Measurements from ENCODE around the gene CEACAM7.

The CEACAM7 gene

GRCh38 chr19:41699968-41700323 is 11.9 kb upstream of the CEACAM7 start:
- no peak for DNase-seq

- no peak for DNase-seq
Observed at GRCh38 chr19:41699231-41699967, 11.3 kb upstream of the CEACAM7 start.

GRCh38 chr19:41698746-41699230 is 10.7 kb upstream of the CEACAM7 start:
- no peak for DNase-seq

GRCh38 chr19:41697198-41697855 is 9.3 kb upstream of the CEACAM7 start:
- no peak for DNase-seq

GRCh38 chr19:41696402-41697197 is 8.5 kb upstream of the CEACAM7 start:
- no peak for DNase-seq

GRCh38 chr19:41695745-41696144 is 7.7 kb upstream of the CEACAM7 start:
- DNase-seq, result no peak

GRCh38 chr19:41694831-41695635 is 7.0 kb upstream of the CEACAM7 start:
- no peak for DNase-seq

- no peak for DNase-seq
Observed at GRCh38 chr19:41694196-41694595, 6.1 kb upstream of the CEACAM7 start.

GRCh38 chr19:41691268-41691970 is 3.3 kb upstream of the CEACAM7 start:
- DNase-seq, result peak; percentile 28

GRCh38 chr19:41690801-41691065 is 2.7 kb upstream of the CEACAM7 start:
- DNase-seq, result no peak

GRCh38 chr19:41689993-41690800 is 2.1 kb upstream of the CEACAM7 start:
- no peak for DNase-seq

- no peak for DNase-seq
Observed at GRCh38 chr19:41688687-41689086, 617 bp upstream of the CEACAM7 start.

- DNase-seq, result no peak
Observed at GRCh38 chr19:41687419-41687818, 651 bp downstream of the CEACAM7 start.

GRCh38 chr19:41682437-41682836 is 5.6 kb downstream of the CEACAM7 start:
- no peak for DNase-seq

- no peak for DNase-seq
Observed at GRCh38 chr19:41671486-41671885, 16.6 kb downstream of the CEACAM7 start.

- no peak for DNase-seq
Observed at GRCh38 chr19:41670755-41671154, 17.3 kb downstream of the CEACAM7 start.

- no peak for DNase-seq
Observed at GRCh38 chr19:41668315-41668714, 19.8 kb downstream of the CEACAM7 start.

- DNase-seq, result no peak
Observed at GRCh38 chr19:41666075-41666474, 22.0 kb downstream of the CEACAM7 start.

GRCh38 chr19:41657157-41657556 is 30.9 kb downstream of the CEACAM7 start:
- DNase-seq, result no peak

- peak; percentile 8 for DNase-seq
Observed at GRCh38 chr19:41656756-41657155, 31.3 kb downstream of the CEACAM7 start.

- DNase-seq, result no peak
Observed at GRCh38 chr19:41652250-41652649, 35.8 kb downstream of the CEACAM7 start.

- DNase-seq, result no peak
Observed at GRCh38 chr19:41649827-41650226, 38.2 kb downstream of the CEACAM7 start.

All from activated CD4-positive, alpha-beta T cell treated with anti-CD3 and anti-CD28 coated beads, Interleukin-10, Interleukin-2, amounts not matched to agents 100 ng/mL and 50 ng/mL, durations not matched to agents 16 hours and 8 hours (primary cell).